Liver (tissue), 3 donors: ENCODE measurements around the gene MLEC.

ENCODE experiments used
- ATF3 ChIP-seq: IDR thresholded peaks from 2 replicates; pipeline ENCODE4 v1.6.1; 2016; ENCODE audit warnings: antibody characterized with exemption
- CTCF ChIP-seq: fragments of 150-350 bp; IDR thresholded peaks from 2 replicates; pipeline ENCODE4 v1.5.1; 2017; ENCODE audit warnings: improper control_type of control experiment, low read depth, low read length; ENCODE audit not compliant: missing input control
- HNF4A ChIP-seq, 2 donors: conservative IDR thresholded peaks; 2 replicates each; pipeline ENCODE4 v1.6.1; 2016; ENCODE audit warnings: antibody characterized with exemption in 2 of 2, mild to moderate bottlenecking in 2 of 2
- HNF4G ChIP-seq: IDR thresholded peaks from 2 replicates; pipeline ENCODE4 v1.6.1; 2016; ENCODE audit warnings: antibody characterized with exemption
- RAD21 ChIP-seq, 2 donors: IDR thresholded peaks; 2 replicates each; pipeline ENCODE4 v1.6.1; 2016; ENCODE audit warnings: antibody characterized with exemption in 2 of 2, mild to moderate bottlenecking in 2 of 2
- SP1 ChIP-seq: IDR thresholded peaks from 2 replicates; pipeline ENCODE4 v1.6.1; 2018; ENCODE audit warnings: antibody characterized with exemption, mild to moderate bottlenecking
- TAF1 ChIP-seq: conservative IDR thresholded peaks from 2 replicates; pipeline ENCODE4 v1.6.1; 2016; ENCODE audit warnings: antibody characterized with exemption, mild to moderate bottlenecking
- YY1 ChIP-seq: IDR thresholded peaks from 2 replicates; pipeline ENCODE4 v1.6.1; 2016; ENCODE audit warnings: antibody characterized with exemption, mild to moderate bottlenecking
- TF ChIP-seq, protein P1 (sequence below): IDR thresholded peaks from 2 replicates; pipeline ENCODE4 v1.6.1; 2016; ENCODE audit warnings: antibody characterized with exemption
- donor health status: healthy.
- donor health status: healthy.

- TF ChIP-seq, protein P1, sequence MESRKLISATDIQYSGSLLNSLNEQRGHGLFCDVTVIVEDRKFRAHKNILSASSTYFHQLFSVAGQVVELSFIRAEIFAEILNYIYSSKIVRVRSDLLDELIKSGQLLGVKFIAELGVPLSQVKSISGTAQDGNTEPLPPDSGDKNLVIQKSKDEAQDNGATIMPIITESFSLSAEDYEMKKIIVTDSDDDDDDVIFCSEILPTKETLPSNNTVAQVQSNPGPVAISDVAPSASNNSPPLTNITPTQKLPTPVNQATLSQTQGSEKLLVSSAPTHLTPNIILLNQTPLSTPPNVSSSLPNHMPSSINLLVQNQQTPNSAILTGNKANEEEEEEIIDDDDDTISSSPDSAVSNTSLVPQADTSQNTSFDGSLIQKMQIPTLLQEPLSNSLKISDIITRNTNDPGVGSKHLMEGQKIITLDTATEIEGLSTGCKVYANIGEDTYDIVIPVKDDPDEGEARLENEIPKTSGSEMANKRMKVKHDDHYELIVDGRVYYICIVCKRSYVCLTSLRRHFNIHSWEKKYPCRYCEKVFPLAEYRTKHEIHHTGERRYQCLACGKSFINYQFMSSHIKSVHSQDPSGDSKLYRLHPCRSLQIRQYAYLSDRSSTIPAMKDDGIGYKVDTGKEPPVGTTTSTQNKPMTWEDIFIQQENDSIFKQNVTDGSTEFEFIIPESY = no peak
- TF ChIP-seq CTCF (no peak), SP1 (no peak), HNF4G (no peak), RAD21 (IDR thresholded peaks at IDR 0.05) (no peak), ATF3 (no peak), HNF4A (conservative IDR thresholded peaks at IDR 0.05) (no peak), YY1 (no peak), TAF1 (no peak)
Measured at GRCh38 chr12:120724720-120725119, 37.8 kb downstream of the MLEC start.
